ENCODE results near the gene FEZF1.

DNA sequence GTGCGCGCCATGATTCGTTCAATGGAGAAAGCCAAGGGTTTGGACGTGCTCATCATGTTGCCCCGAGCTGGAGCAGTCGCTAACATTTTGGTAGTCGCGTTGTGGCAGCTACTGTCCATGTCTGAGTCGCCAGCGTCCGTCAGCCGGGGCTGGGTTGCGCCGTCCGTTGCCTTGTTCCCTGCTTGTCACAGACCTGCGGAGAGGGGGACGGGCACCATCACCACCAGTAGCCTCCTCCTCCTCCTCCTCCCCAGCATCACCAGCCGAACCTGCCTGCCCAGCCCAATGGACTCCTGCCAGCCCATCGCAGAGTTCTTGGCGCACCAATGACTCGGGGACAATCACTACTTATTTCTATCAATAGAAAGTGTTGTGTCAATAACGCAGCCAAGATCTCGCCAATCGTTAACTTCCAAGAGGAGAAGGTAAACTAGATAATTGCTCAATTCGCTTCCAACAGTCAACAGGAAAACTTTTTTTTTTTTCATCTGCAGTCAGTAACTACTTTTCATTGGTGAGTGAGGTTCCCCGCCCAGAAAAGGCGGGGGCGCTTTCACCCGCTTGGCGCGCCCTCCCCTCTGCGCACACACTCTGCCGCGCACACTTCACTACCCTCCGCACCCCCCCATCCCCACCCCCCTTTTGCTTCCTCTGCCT, at the start of gene FEZF1:
- TF ChIP-seq, protein P1, sequence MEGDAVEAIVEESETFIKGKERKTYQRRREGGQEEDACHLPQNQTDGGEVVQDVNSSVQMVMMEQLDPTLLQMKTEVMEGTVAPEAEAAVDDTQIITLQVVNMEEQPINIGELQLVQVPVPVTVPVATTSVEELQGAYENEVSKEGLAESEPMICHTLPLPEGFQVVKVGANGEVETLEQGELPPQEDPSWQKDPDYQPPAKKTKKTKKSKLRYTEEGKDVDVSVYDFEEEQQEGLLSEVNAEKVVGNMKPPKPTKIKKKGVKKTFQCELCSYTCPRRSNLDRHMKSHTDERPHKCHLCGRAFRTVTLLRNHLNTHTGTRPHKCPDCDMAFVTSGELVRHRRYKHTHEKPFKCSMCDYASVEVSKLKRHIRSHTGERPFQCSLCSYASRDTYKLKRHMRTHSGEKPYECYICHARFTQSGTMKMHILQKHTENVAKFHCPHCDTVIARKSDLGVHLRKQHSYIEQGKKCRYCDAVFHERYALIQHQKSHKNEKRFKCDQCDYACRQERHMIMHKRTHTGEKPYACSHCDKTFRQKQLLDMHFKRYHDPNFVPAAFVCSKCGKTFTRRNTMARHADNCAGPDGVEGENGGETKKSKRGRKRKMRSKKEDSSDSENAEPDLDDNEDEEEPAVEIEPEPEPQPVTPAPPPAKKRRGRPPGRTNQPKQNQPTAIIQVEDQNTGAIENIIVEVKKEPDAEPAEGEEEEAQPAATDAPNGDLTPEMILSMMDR (IDR thresholded peaks at IDR 0.05 in 4 of 5, conservative IDR thresholded peaks at IDR 0.05 in 1 of 5) = no peak
- no peak for TF ChIP-seq POLR2A (IDR thresholded peaks at IDR 0.05)
